HepG2 (cell line): ENCODE data around the gene NOL4L. TPM values are rescaled to one million over a fixed set of nuclear protein-coding genes. Genes with fewer than 3 reads are reported as not detected.
A peak's percentile ranks its signal among the peaks of the same experiment; 100 is the strongest.

ENCODE experiments used
- CSRNP2 ChIP-seq: sonication (generic); formaldehyde crosslinking; conservative IDR thresholded peaks from 2 replicates; pipeline ENCODE4 v1.8.0; 2022; ENCODE audit warnings: low read depth, missing genetic modification reagents
- NR1H2 ChIP-seq: sonication (generic); formaldehyde crosslinking; IDR thresholded peaks from 2 replicates; pipeline ENCODE4 v1.8.1; 2022; ENCODE audit warnings: low read depth, missing genetic modification reagents, borderline replicate concordance
- REXO4 ChIP-seq: sonication (generic); formaldehyde crosslinking; IDR thresholded peaks from 2 replicates; pipeline ENCODE4 v1.8.0; 2022; ENCODE audit warnings: missing genetic modification reagents, mild to moderate bottlenecking, borderline replicate concordance
- TARDBP ChIP-seq: sonication (generic); formaldehyde crosslinking; IDR thresholded peaks from 2 replicates; pipeline ENCODE4 v1.8.0; 2022; ENCODE audit warnings: mild to moderate bottlenecking, missing genetic modification reagents
- ZBTB40 ChIP-seq, 2 experiments: fragments of 450-650 bp in 1 of 2; sonication (generic) in 1 of 2; formaldehyde crosslinking in 1 of 2; IDR thresholded peaks; 2 replicates each; pipeline versions ENCODE4 v1.6.1 to v1.8.0; 2016 to 2022; ENCODE audit warnings: antibody characterized with exemption in 1 of 2, mild to moderate bottlenecking in 1 of 2, missing genetic modification reagents in 1 of 2
- ZNF484 ChIP-seq: sonication (generic); formaldehyde crosslinking; IDR thresholded peaks from 2 replicates; pipeline ENCODE4 v1.5.1; 2020; ENCODE audit warnings: mild to moderate bottlenecking, low read depth, missing genetic modification reagents, borderline replicate concordance
- polyA plus RNA-seq, 8 experiments: library from polyadenylated mRNA; depleted of rRNA in 3 of 8; stranded (reverse) in 7 of 8; unstranded in 1 of 8; fragments of >200 nt; fragmentation: Illumina TruSeq in 4 of 8; extraction: Trizol in 4 of 8; gene quantifications; 2 replicates each; pipeline versions ENCODE4 v1.2.1 to v1.2.3, GENCODE V29; 2011 to 2016; ENCODE audit warnings: low read depth in 4 of 8, missing spikeins in 1 of 8, mixed read lengths in 1 of 8; ENCODE audit not compliant: insufficient read depth in 1 of 8
- total RNA-seq, 5 experiments: library from RNA; depleted of rRNA; stranded (reverse); fragments of >200 nt; fragmentation: Illumina TruSeq; extraction: Trizol; gene quantifications; 2 replicates each; pipeline ENCODE4 v1.2.3, GENCODE V29; 2016; ENCODE audit warnings: low read depth in 1 of 5
- TF ChIP-seq, protein P1 (sequence below): sonication (generic); formaldehyde crosslinking; IDR thresholded peaks from 2 replicates; pipeline ENCODE4 v1.5.0; 2020; ENCODE audit warnings: mild to moderate bottlenecking, missing genetic modification reagents
- TF ChIP-seq, protein P2 (sequence below): sonication (generic); formaldehyde crosslinking; IDR thresholded peaks from 2 replicates; pipeline ENCODE4 v1.4.0; 2020; ENCODE audit warnings: missing genetic modification reagents

NOL4L gene
- total and polyA plus RNA-seq, 2 of the 13 experiments (the other 11 are each of a cell fraction or from before 2014, with no cell fraction given): 16.6 to 35.4 TPM

GRCh38 chr20:32582659-32583580, 2.2 kb downstream of the NOL4L start (continued):
- TF ChIP-seq ZBTB40 (IDR thresholded peaks at IDR 0.05) (no peak), ZBTB40 (CRISPR knock-in tag; IDR thresholded peaks at IDR 0.05) (no peak), NR1H2 (CRISPR knock-in tag) (no peak), ZNF484 (CRISPR knock-in tag) (no peak), CSRNP2 (CRISPR knock-in tag) (no peak), REXO4 (CRISPR knock-in tag) (no peak), TARDBP (peak; percentile 51; the same call in 1 of the 2 replicates)
- TF ChIP-seq, protein P1, sequence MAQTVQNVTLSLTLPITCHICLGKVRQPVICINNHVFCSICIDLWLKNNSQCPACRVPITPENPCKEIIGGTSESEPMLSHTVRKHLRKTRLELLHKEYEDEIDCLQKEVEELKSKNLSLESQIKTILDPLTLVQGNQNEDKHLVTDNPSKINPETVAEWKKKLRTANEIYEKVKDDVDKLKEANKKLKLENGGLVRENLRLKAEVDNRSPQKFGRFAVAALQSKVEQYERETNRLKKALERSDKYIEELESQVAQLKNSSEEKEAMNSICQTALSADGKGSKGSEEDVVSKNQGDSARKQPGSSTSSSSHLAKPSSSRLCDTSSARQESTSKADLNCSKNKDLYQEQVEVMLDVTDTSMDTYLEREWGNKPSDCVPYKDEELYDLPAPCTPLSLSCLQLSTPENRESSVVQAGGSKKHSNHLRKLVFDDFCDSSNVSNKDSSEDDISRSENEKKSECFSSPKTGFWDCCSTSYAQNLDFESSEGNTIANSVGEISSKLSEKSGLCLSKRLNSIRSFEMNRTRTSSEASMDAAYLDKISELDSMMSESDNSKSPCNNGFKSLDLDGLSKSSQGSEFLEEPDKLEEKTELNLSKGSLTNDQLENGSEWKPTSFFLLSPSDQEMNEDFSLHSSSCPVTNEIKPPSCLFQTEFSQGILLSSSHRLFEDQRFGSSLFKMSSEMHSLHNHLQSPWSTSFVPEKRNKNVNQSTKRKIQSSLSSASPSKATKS: no peak
- TF ChIP-seq, protein P2, sequence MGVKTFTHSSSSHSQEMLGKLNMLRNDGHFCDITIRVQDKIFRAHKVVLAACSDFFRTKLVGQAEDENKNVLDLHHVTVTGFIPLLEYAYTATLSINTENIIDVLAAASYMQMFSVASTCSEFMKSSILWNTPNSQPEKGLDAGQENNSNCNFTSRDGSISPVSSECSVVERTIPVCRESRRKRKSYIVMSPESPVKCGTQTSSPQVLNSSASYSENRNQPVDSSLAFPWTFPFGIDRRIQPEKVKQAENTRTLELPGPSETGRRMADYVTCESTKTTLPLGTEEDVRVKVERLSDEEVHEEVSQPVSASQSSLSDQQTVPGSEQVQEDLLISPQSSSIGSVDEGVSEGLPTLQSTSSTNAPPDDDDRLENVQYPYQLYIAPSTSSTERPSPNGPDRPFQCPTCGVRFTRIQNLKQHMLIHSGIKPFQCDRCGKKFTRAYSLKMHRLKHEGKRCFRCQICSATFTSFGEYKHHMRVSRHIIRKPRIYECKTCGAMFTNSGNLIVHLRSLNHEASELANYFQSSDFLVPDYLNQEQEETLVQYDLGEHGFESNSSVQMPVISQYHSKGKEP (CRISPR knock-in tag): no peak
